DMS79 (cell line): ENCODE results near the gene ADGRF1.
"Not testable (repeated sequence)": the region's sequence is repeated elsewhere in the genome, so short reads cannot be mapped to it uniquely, and the experiment has no call there.

Experiments
- DNase-seq: peaks from one replicate; lab custom pipeline; 2025; lab: John Stamatoyannopoulos, UW

The ADGRF1 gene

DNA sequence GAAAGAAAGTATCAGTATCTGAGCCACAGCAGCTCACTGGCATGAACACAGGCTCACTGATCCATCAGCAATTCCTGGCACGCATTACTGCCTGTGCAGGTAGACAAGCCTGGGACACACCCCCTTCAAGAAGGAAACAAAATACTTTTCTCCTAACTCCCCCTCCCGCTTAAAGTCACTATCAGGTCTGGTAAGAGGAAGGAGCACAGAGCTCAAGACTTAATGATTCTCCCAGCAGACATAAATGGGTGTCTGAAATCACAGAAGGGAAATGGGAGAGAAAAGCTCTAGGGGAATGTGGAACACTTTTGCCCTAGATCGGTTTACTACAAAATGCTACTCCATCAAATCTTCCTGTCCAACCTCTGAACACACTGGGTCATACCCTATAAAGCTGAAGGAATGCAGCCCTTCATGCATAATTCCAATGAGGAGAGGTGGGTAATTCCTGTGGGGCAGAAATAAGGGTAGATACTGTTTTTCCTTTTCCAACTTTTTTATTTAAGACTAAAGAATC, at the start of gene ADGRF1:
Gene ADGRF1 (minus strand): TSS at position 58 of the 517 bp plus-strand sequence. CDS start 13,271 bp downstream, outside the sequence.
- DNase-seq: no peak

DNA sequence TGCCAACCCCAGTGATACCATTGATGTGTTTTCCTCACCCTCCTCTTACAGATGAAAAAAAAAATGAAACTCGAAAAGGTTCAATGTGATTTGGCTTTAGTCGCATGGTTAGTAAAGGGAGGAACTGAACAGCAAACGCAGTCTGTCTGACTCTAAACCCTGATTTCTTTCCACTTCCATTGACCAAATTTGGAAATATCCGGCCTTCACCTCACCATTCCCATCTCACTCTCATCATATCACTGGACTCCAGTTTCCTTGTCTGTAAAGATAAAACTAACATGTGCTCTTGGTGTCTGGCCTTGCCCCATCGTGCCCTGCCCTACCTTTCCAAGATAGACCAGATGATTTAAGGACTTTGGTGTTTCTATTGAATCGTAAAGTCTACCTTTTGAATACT, 48.7 kb upstream of the ADGRF1 start:
- no peak for DNase-seq

DNA sequence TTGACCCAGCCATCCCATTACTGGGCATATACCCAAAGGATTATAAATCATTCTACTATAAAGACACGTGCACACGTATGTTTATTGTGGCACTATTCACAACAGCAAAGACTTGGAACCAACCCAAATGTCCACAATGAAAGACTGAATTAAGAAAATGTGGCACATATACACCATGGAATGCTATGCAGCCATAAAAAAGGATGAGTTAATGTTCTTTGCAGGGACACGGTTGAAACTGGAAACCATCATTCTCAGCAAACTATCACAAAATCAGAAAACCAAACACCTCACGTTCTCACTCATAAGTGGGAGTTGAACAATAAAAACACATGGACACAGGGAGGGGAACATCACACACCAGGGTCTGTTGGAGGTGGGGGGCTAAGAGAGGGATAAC, 47.3 kb upstream of the ADGRF1 start:
- DNase-seq: not testable (repeated sequence)

DNA sequence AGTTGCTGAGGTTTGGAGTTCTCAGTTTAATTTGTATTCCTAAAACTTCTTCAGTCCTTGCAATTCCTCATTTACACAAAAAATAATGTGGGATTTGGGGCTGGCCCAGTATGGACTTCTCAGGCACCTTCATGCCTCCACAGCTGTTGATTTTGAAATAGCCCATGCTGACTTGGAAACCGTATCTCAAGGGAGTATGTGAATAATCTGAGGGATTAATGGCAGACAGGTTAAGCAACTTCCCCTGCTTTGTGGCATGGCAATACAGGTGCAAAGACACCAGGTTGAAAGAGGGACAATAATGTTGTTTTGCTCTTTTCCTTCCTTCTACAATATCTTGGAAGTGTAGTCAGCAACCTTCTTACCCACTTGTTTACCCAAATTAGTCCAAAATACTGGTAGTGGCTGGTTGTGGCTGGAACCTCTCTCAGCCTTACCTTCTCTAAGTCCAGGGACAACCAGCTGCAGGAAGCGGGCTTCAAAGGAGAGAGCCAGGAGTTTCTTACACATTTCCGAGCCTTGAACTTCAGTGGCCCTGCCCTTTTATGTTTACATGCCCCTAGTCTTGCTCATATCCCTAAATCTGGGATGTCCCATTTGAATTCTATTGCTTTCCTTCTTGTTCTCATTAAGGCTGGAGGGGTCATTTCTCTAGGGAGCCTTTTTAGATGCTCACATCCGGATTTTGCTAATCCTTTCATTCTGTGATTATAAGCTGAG, 44.1 kb upstream of the ADGRF1 start:
- DNase-seq: no peak

DNA sequence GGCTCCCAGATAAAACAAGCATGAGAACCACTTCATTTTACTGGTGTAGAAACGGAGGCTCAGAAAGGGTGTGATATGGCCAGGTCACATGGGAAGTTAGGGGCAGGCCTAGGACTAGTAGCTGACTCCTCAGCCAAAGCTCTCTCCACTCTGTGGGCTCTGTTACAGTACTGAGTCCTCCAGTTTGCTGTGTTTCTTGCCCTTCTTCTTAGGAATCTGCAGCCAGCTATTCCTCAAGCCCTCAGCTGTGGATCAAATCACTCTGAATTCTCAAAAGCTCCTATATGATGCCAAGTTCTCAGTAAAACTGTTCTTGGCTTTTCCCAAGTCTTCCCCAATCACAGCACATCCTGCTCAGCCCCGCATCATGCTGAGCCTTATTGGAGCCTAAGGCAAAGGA, 42.5 kb upstream of the ADGRF1 start:
- DNase-seq: no peak

DNA sequence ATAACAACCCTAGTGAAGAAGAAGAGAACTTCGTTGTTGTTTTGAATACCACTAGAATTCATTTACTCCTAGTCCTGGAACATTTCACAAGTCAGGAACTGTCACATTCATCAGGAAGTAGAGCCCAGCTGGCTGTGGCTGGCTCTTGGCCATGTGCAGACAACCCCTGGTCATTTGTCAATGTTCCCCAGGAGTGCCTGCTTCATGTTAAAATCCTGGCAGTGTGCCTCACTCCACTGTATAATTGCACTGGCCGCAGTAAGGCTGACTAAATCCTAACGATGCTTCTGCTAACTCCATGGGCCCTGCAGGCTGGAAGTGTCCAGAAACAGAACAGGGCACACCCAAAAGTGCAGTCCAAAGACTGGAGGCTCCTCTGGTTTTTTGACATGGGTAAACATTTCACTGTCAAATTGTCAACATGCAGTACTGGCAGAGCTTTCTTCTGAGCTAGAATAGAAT, 41.5 kb upstream of the ADGRF1 start:
- peak; percentile 32 for DNase-seq

DNA sequence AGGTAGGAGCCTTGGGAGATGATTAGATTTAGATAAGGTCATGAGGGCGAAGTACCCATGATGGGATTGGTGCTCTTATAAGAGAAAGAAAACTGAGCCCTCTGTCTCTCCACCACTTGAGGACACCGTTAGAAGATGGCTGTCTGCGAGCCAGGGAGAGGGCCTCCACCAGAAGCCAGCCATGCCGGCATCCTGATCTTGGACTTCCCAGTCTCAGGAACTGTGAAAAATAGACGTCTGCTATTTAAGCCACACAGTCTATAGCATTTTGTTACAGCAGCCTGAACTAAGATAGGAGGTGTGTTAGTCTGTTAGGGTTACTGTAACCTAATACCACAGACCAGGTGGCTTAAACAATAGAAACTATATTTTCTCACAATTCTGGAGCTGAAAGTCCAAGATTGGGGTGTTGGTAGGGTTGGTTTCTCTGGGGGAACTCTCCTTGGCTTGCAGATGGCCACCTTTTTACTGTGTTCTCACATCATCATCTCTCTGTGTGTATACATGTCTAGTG, 38.0 kb upstream of the ADGRF1 start:
- no peak for DNase-seq

DNA sequence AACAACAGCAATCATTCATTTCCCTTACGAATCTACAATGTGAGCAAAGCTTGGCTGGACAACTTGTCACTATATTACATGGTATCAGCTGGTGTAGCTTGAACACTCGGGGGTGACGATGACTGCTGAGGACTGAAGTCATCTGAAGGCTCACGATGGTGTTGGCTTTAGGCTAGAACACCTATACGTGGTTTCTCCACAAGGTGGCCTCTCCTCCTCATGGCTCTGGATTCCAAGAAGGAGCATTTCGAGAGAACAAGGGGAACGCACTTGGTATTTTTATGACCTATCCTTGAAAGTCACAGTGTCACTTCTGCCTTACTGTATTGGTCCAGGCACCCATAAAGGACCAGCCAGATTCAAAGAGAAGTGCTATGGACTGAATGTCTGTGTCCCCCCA, 37.5 kb upstream of the ADGRF1 start:
- DNase-seq: no peak

DNA sequence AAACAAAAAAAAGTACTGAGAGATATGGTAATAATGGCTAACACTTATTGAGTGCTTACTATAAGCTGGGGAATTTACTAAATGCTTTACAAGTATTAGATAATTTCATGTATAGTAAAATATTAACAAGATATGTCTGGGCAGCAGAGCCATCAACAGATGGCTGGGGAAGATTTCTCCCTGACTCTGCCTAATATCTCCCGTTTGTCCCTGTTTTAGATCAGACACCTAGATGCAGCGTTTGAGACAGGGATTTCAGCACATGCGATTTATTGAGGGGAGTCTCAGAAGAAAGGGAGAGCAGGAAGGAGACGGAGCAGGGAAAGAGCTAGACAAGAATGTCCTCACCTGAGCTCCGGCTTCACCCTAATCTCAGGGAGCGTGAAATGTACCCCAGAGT, 36.9 kb upstream of the ADGRF1 start:
- no peak for DNase-seq

DNA sequence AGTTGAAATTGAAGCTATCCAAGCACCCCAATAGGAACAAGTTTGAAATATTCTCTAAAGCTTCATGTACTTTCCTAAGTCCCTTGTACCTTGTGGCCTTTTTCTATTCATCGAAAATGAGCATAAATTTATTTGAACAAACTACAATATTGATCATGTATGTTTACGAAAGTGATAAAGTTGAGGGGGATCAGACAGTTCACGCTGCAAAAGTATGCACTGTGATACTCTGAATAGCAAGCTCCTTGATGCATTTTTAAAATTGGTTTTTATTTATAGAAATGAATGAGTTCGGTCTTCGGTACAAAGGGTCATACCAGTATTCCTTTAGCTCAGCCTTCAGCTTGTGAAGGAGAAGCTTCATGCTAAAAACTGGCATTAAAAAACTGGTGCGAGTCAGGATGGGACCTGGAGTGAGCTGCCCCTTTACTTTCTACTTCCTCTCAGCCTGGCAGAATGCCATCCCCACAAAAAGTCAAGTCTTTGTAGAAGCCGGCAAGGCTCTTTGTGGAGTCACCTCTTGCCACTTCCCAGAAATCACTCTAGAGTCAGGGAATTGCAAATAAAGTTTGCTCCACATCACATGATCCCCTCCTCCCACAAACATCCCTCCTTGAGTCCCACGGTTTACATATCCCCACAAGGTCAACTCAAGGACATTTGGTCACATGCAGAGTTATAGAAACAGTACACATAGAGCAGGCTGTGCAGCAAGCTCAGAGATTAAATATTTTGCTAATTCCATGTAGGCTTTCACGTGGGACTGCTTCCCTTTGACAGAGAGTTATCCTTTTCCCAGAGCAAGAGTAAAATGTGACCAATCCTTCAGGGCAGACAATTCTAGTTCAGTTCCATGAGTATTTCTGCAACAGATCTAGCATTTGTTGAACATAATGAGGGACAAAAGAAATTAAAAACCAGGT, 34.6 kb upstream of the ADGRF1 start:
- no peak for DNase-seq

DNA sequence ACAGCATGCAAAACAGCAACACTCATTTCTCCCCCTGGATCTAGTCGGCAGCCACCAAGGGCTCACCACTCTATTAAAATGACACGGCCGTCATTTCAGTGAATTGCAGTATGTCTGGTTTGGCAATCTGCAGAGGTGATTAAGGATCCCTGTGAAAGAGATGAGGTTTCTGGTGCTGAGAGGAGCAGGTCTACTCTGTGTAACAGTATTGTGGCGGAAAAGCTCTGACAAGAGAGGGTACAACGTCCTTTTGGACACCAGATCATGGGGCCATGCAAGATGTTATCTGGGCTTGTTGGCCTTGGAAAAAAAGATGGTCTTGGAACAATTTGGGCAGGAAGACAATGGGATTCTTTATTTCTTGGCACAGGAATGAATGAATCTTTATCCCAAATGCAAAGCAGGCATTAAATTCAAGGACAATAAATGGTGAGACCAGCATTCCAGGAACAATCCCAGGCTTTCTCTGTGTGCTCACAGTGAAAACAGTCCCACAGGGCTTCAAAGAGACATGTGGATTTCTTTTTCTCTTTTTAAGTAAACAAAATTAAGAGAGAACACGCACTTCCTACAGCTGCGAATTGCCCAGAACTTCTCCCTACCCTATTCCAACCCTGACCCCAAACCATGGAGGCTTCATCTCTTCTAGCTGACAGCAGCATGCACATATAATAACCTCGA, 33.7 kb upstream of the ADGRF1 start:
- DNase-seq: no peak

DNA sequence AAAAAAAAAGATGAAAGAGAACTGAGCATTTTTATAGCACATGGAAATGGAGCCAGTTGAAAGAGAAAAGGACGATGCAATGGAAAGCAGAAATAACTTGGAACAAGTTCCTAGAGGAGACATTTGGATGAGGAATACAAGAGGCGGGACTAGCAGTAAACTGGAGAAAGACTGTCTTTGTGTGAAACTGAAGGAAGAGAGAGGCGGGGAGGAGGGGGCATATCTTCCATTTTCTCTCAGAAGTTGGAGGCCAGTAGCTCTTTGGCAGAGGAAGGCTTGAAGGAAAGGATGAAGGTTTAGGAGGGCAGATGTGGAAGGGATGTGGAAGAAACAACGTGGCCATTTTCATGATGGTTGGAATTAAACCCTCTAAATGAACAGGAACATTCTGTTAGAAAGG, 33.0 kb upstream of the ADGRF1 start:
- DNase-seq: no peak

DNA sequence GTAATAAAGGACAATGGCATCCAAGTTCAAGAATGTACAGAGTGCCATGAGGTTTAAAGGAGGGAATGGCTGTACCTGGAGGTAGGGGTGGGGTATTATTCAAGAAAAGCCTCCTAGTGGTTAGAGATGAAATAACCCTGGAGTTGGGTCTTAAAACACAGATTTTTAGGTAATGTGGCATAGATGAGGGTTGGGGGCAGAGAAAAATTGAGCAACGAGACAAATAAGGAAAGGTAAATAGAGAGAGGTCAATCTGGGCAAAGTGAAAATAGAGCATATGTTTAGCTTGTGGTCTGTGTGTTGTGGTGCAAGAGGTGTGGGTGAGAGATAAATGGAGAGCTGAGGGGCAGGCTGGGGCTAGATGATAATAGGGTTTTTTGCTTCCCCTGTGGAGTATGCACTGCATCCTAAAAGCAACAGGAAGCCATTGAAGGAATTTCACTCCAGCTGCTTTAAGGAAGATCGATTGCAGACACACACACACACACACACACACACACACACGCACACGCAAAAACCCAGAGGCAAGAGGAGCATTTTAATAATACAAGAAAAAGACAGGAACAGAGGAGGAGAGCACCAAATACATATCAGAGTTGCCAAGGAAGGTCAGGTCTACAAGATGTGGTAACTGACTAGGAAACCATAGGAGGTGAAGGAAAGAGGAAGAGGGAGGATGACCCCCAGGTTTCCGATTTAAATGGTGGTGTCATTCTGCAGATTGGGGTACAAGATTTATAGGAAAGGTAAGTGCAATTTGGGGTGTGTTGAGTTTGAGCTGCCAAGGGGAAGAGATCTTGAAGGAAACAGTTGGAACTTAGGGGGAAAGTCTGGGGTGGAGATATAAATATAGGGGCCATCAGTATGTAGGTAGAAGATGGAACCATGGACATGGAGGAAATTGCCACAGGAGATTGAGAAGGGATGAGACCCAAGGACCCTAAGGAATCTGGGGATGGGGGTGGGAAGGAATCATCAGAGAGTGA, 31.3 kb upstream of the ADGRF1 start:
- DNase-seq: no peak

DNA sequence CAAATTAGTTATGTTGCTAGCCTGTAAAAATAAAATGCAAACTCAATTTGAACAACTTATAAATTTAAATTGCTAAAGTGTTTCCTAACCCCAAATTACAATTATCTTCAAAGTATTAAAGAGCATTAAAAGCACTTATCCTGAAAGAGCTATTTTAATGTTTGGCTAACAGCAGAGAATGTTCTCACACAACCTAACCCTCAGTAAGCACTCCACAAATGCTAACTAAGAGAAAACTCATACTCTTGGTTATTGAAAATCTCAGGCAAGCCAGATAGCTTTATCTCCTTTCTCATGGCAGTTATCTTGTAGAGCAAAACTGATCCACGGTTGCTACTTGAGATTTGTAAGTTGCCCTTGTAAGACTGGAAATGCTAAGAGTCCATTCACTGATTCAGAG, 30.5 kb upstream of the ADGRF1 start:
- no peak for DNase-seq

DNA sequence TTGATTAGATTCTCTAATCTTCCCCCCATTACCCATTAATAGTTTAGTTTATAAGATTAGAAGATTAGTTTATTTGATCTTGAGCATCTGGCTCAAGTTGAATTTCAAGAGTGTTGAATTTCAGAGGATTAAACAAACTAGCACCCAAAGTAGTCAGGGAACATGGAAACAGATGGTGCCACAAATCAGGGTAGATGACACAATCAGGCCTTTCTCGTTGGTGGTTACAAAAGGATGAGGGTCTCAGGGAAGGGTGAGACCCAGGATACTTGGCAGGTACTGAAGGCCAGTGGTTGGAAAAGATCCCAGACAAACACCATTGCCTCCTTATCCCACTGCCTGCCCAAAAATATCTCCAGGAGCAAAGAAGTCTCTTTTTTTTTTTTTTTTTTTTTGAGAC, 29.5 kb upstream of the ADGRF1 start:
- no peak for DNase-seq

DNA sequence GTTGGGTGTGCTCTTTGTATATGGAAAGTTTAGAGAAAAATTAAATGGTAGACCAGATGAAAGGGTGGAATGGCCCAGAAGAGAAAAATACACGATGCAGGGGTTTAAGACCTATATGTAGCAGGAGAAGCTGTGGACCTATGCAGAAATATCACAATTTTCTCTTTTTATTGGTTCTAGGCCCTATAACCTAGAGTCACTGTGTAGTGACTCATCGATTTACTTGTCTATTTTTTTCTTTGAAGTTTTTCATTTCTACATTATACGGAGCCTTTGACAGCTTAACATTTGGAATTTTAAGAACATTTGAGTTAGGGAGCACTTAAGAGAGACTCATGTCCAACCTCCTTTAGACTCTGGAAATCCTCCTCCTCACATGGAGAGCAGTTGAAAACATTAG, 28.3 kb upstream of the ADGRF1 start:
- DNase-seq: no peak

DNA sequence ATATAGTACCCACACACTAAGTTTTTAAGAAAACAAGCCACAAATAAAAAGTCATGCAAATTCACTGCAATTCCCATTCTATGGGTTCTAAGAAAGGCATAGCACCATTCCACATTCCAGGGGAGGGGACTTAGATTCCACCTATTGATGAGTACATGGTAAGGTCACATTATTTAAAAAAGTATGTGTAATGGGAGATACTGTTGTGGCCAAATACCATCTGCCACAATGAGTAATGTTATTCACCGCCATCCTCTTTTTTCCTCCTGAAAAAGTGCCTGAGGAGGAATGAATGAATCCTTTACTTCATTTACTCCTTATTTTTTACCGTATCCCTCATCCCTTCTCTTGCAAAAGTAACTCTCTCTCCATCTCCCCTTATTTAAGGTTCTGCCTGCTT, 27.0 kb upstream of the ADGRF1 start:
- DNase-seq: no peak

DNA sequence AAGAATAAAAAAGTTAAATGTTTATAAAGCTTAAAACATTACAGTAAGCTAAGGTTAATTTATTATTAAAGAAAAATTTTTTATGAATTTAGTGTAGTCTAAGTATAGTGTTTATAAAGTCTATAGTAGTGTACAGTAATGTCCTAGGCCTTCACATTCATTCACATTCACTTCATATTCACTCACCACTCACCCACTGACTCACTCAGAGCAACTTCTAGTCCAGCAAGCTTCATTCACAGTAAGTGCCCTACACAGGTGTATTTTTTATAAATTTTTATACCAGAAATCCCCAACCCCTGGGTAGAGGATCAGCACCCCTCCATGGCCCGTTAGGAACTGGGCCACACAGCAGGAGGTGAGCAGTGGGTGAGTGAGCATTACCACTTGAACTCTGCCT, 24.3 kb upstream of the ADGRF1 start:
- no peak for DNase-seq

DNA sequence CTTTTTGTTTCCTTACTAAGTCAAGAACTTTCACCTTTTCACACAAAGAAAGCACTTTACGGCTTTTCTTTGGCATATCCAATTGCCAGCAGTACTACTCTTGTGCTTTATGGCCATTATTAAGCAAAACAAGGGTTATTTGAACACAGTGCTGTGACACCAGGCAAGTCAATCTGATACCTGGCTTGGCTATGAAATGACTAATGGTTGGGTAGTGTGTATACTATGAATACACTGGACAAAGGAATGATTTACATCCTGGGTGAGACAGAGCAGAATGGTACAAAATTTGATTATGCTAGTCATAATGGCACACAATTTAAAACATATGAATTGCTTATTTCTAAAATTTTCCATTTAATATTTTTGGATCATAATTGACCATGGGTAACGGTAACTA, 22.1 kb upstream of the ADGRF1 start:
- no peak for DNase-seq

DNA sequence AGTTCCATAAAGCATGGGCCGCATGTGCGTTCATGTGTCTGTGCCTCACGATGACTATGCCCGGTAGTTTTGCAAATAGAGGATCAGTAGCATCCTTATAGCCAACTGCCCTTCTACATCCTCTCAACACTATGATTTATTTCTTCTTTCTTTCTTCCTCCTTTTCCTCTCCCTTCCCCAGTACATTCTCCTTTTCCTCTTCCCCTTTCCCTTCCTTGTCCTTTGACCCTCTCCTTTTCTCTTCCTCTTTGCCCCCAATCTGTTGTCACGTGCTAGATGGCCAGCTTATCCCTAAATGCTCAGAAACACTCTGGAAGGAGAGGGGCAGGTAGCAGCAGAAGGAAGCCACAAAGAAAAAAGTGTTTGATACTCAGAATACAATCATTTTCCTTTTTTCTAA, 20.2 kb upstream of the ADGRF1 start:
- DNase-seq: no peak
